Activated T-helper 1 cell treated with Interleukin-2 at 50 U/mL for 16 hours (primary cell): ENCODE measurements around the gene RASGEF1C.
"Not testable (repeated sequence)": the region's sequence is repeated elsewhere in the genome, so short reads cannot be mapped to it uniquely, and the experiment has no call there.

Experiments
- DNase-seq: peaks from one replicate; pipeline ENCODE4 v3.0.0-alpha.2; 2020; ENCODE audit warnings: low read depth

RASGEF1C gene

GRCh38 chr5:180099733-180100611, 109.0 kb downstream of the RASGEF1C start:
- no peak for DNase-seq

- DNase-seq = no peak
These were observed 109.8 kb downstream of the RASGEF1C start for GRCh38 chr5:180098991-180099732.

DNA sequence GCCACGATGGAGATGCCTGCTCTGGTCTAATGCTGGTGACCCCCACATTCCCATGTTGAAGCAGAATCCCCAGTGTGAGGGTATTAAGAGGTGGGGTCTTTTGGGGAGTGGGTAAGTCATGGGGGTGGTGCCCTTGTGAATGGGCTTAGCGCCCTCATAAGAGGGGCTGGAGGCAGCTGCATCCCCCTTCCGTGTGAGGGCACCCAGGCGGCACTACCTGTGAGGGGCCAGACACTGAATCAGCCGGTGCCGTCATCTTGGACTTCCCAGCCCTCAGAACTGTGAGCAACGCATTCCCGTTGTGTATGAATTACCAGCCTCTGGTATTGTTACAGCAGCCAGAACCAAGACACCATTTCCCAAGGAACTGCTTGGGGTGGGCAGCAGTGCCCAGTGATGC, 110.5 kb downstream of the RASGEF1C start:
- no peak for DNase-seq

DNA sequence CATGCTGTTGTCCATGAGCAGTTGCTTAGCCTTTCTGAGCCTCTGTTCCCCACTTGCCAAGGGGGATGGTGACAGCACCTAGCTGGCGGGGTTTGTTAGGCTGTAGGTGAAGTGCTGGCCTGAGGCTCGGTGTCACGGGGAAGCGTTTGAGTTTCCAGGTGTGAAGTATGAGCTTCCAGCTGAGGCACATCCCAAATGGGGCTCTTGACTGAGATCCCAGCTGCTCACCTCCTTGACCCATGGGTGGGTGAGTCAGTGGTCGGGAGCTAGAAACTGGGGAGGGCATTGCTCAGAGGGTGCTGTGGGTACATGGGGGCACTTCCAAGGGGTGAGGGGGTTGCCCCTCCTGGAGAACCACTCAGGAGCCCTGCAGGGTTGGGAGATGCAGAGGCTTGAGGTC, 111.1 kb downstream of the RASGEF1C start:
- DNase-seq = no peak

DNA sequence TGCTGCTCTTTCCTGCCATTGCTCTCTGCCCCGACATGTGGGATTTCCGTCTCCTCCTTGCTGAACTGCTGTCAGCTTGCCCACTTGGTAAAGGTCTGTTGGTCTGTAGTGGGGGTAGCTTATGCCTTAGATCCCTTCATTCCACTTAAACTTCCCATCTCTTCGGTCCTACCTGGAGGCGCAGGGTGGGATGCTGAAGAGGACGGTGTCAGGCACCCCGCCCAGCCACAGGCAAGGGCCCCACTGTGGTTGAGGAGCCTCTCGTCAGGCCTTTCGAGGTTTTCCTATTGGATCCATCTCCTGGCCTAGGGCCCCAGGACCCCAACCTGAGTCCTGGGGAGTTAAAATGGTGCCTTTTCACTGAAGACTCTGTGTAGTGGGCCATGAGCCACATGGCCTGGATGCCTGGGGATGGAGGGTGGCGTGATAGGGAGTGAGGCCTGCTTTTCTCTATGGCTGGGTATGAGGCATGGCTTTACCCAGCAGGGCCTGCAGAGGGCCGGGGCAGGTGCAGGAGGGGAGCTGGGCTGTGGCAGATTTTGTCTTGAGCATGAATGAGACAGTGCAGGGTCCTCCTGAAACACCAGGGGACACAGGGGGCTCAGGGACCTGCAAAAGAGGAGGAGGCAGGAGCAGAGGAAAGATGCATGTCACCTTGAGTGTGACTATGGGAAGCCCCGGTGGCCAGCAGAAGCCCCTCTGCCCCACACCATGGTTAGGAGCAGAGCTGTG, 111.7 kb downstream of the RASGEF1C start:
- no peak for DNase-seq

DNA sequence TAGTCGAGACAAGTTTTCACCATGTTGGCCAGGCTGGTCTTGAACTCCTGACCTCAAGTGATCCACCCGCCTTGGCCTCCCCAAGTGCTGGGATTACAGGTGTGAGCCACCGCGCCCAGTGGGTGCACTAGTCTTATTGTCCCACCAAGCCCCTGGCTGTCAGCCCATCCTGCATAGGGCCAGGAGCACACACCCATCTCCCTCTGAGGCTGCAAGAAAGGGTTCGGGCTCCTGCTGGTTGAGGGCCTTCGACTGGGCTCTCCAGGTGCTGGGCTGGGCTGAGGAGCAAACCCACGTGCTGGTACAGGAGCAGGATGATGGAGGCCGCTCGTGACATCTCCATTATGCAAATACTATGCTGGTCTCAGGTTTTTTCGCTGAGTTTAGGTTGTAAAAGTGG, 112.4 kb downstream of the RASGEF1C start:
- no peak for DNase-seq

DNA sequence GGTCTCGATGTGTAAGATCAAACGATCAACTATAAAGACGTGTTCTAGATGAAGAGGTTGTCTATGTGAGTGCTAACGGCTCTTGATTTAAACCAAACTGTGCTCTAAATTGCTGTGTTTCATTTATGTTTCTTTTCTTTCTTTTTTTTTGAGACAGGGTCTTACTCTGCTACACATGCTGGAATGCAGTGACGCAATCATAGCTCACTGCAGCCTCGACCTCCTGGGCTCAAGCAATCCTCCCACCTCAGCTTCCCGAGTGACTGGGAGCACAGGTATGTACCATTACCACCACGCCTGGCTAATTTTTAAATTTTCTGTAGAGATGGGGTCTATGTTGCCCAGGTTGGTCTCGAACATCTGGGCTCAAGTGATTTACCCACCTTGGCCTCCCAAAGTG, 113.5 kb downstream of the RASGEF1C start:
- no peak for DNase-seq

DNA sequence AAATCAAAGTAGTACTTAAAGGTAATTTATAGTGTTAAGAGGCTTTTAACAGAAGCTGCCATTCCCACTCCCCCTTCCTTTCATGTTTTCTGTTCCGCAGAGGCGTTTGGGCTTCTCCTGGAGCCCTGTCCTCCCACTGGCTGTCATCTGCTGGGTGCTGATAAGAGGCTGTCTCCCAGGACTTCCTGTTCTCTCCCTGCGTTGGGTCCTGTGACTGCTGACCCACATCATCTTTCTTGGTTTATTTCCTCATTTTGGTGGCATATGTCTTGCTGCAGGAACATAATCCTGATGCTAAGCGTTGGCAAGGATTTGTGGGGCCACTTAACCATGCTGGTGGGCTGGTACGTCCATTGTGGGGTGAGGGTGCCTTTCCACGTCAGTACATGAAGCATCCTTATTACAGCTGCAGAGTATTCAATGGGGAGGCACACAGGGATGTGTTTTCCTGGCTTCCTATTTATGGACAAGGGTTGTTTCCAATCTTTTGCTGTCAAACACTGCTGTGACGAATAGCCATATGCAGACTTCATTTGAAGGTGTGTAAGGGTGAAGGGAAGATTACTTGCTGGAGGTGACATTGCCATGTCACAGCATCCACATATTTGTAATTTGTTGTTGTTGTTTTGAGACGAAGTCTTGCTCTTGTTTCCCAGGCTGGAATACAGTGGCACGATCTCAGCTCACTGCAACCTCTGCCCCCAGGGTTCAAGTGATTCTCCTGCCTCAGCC, 115.2 kb downstream of the RASGEF1C start:
- no peak for DNase-seq

DNA sequence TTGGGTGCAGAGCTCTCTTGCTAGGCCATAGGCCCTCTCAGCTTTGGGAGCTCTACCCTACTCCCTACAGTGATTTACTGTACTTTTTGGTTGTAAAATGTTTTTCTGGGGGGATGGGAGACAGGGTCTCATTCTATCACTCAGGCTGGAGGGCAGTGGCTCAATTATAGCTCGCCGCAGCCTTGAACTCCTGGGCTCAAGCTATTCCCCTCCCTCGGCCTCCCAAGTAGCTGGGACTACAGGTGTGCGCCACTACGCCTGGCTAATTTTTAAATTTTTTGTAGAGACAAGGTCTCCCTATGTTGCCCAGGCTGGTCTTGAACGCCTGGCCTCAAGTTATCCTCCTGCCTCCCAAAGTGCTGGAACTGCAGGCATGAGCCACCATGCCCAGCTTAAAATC, 115.8 kb downstream of the RASGEF1C start:
- no peak for DNase-seq

GRCh38 chr5:180090769-180091546, 118.1 kb downstream of the RASGEF1C start:
- no peak for DNase-seq

DNA sequence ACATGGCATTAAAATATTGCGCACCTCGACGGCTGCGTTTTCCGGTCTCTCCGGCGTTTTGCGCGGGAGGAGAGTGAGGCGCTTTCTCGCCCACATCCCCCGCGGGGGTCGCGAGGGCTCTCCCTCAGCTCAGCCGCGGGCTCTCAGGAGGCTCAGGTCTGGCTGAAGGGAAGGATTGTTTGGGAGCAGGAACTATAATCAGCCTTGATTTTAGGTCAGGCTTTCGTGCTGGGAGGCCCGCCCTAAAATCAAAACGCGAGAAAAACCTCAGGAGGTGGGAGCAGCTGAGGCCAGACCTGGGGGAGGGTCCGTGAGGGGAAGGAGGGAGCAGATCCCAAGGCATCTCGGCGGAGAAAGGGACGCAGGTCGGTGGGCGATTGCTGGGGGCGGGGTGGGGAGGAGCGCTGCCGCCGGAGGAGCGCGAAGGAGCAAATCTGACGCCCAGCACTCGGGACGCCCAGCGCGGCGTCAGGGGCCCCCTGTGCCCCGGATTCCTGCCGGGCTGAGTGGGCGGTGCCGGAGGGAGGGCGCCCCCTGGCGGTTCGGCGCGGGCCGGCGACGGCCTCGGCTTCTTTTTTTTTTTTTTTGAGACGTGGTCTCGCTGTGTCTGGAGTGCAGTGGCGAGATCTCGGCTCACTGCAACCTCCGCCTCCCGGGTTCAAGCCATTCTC, 118.8 kb downstream of the RASGEF1C start:
- peak; percentile 76 for DNase-seq

- not testable (repeated sequence) for DNase-seq
These were observed 119.4 kb downstream of the RASGEF1C start for GRCh38 chr5:180089628-180090027.

DNA sequence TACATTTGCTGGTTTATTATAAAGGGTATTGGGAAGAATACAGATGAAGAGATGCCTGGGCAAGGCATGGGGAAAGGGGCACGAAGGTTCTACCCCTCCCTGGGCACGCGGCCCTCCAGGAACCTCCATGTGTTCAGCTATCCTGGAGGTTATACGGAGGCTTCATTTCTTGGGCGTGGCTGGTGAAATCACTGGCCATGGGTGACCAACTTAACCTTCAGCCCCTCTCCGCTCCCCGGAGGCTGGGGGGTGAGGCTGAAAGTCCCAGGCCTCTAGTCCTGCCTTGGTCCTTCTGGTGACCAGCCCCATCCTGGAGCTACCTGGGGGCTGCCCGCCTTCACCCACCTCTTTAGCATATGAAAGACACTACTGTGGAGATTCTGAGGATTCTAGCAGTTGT, 120.5 kb downstream of the RASGEF1C start:
- DNase-seq = no peak

GRCh38 chr5:180086816-180087399, 122.1 kb downstream of the RASGEF1C start:
- no peak for DNase-seq

DNA sequence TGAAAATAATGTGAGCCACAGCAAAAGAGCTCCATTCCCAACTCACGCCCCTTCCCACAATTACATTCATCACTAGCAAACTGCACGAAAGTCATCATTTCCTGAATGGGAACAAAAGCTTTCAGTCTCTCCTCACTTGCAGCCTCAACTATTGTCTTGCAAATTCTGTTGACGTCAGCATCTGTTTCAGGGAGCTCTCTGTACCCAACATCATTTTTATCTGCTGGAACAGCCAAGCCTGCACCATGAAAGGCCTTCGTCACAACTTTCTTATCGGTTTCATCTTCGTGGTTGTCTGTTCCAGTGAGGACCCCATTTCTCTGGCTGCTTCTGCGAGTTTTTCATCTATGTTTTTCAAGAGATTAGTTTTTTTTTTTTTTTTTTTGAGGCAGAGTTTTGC, 123.2 kb downstream of the RASGEF1C start:
- DNase-seq = no peak

DNA sequence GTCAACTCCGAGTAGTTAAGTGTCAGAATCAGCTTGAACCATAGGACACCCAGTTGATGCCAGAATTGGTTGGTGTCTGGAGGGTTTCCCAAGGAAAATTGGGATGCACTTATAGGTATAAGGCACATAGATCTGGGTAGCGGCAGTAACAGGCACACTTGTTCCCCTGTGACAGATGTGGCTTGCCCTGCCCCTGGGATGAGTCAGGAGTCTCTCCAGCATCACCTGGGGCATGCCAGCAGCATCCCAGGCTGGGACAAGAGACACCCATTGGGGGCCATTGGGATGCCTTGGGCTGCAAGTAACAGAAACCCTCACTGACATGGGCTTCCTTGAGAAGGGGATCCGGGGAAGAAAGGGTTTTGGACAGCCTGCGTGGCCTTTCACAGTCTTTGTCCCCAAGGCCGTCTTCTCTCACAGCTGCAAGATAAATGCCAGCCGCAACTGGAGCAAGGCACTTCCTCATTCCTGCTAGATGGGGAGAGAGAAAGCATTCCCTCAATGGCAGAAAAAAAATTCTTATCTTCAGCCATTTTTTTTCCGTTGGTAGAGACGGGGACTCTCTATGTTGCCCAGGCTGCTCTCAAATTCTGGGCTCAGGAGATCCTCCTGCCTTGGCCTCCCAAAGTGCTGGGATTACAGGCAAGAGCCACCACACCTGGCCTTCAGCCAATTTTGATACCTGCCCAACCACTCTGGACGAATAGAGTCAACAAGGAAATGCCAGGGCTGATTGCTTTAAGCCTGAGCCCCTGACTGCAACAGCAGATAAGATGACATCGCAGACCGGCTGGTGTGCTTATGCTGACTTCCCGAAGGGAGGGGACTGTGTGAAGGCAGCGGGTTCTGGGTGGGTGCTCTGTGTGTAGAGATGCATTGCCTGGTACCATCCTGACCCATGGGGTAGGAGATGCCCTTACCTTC, 124.1 kb downstream of the RASGEF1C start:
- no peak for DNase-seq

- no peak for DNase-seq
These were observed 125.4 kb downstream of the RASGEF1C start for GRCh38 chr5:180083529-180084060.

- DNase-seq = no peak
These were observed 126.2 kb downstream of the RASGEF1C start for GRCh38 chr5:180082633-180083420.
